Sigmoid colon (tissue), 7 donors: ENCODE data around the gene KLHL35. TPM values are rescaled to one million over a fixed set of nuclear protein-coding genes. Genes with fewer than 3 reads are reported as not detected.

ENCODE experiments used
- DNase-seq: peaks from one replicate; pipeline ENCODE4 v3.0.0-alpha.2; 2019
- H3K27ac ChIP-seq, 4 donors: fragments of 200-600 bp; sonication (generic); one replicate each; pipeline ENCODE4 v1.5.1; 2016 to 2019; ENCODE audit warnings: mild to moderate bottlenecking in 1 of 4
- H3K27me3 ChIP-seq, 3 donors: fragments of 200-600 bp; sonication (generic); one replicate each; pipeline ENCODE4 v1.5.1; 2019; ENCODE audit warnings: mild to moderate bottlenecking in 1 of 3
- H3K36me3 ChIP-seq, 4 donors: fragments of 200-600 bp; sonication (generic); one replicate each; pipeline ENCODE4 v1.5.1; 2016 to 2019
- H3K4me1 ChIP-seq, 4 donors: fragments of 200-600 bp; sonication (generic); one replicate each; pipeline ENCODE4 v1.5.1; 2017 to 2019
- H3K4me3 ChIP-seq, 4 donors: fragments of 200-600 bp; sonication (generic); one replicate each; pipeline ENCODE4 v1.5.1; 2017 to 2019; ENCODE audit warnings: mild to moderate bottlenecking in 2 of 4, moderate library complexity in 1 of 4
- H3K9me3 ChIP-seq, 4 donors: fragments of 200-600 bp in 3 of 4; sonication (generic) in 3 of 4; one replicate each; pipeline versions ENCODE4 v1.5.1 to v1.6.1; 2013 to 2019
- EP300 ChIP-seq, 4 donors: sonication (generic); formaldehyde crosslinking; IDR thresholded peaks; one replicate each; pipeline ENCODE4 v1.6.1; 2017; ENCODE audit warnings: antibody characterized with exemption in 4 of 4
- POLR2A ChIP-seq, 2 donors: fragments of 450-650 bp; IDR thresholded peaks; one replicate each; pipeline ENCODE4 v1.6.1; 2016; ENCODE audit warnings: antibody characterized with exemption in 2 of 2, mild to moderate bottlenecking in 2 of 2, moderate library complexity in 2 of 2
- POLR2AphosphoS5 ChIP-seq, 4 donors: sonication (generic); formaldehyde crosslinking; IDR thresholded peaks; one replicate each; pipeline ENCODE4 v1.6.1; 2017; ENCODE audit warnings: antibody characterized with exemption in 4 of 4
- WGBS, 2 donors: extraction: QIAGEN DNeasy Blood & Tissue Kit; methylation state at CpG; one replicate each; pipeline ENCODE4 v1.1.7; 2013; 5-methylcytosine and 5-hydroxymethylcytosine counted together
- intact Hi-C: fragments of 100-400 bp; cut with DNase I; formaldehyde crosslinking; loops from one replicate; pipeline ENCODE4 v1.15.1; 2023
- polyA plus RNA-seq, 3 donors: library from polyadenylated mRNA; stranded (reverse); fragments of 200-250 nt; gene quantifications; one replicate each; pipeline ENCODE4 v1.2.3, GENCODE V29; 2013
- small RNA-seq, 3 donors: library from RNA; depleted of rRNA; stranded (forward); fragments of <200 nt; gene quantifications; one replicate each; pipeline ENCODE3, GENCODE V24; 2016
- total RNA-seq, 4 donors: library from RNA; depleted of rRNA; stranded (reverse); fragments of >200 nt; gene quantifications; one replicate each; pipeline ENCODE4 v1.1.0, GENCODE V29; 2016
- TF ChIP-seq, protein P1 (sequence below), 4 experiments: fragments of 450-650 bp in 3 of 4; fragments of 200-600 bp in 1 of 4; IDR thresholded peaks; one replicate each; pipeline ENCODE4 v1.5.1; 2016 to 2019; ENCODE audit warnings: antibody characterized with exemption in 4 of 4, mild to moderate bottlenecking in 3 of 4, moderate library complexity in 2 of 4
- donor health status: healthy with polysubstance abuse.
- donor health status: Bipolar disorder and iron deficiency.
- donor health status: healthy.

KLHL35 gene
- total and polyA plus RNA-seq, 7 donors, result 0.41 to 1.1 (median 0.81) TPM; not detected in 4

GRCh38 chr11:75375626-75376025 is 57.4 kb downstream of the KLHL35 start:
- WGBS, 2 donors, result 72 to 87% methylated on average over 8 of the region's 8 CpGs
- DNase-seq, result no peak
- no peaks in the 10 kb centered on the region for H3K27me3 ChIP-seq
- TF ChIP-seq, protein P1, sequence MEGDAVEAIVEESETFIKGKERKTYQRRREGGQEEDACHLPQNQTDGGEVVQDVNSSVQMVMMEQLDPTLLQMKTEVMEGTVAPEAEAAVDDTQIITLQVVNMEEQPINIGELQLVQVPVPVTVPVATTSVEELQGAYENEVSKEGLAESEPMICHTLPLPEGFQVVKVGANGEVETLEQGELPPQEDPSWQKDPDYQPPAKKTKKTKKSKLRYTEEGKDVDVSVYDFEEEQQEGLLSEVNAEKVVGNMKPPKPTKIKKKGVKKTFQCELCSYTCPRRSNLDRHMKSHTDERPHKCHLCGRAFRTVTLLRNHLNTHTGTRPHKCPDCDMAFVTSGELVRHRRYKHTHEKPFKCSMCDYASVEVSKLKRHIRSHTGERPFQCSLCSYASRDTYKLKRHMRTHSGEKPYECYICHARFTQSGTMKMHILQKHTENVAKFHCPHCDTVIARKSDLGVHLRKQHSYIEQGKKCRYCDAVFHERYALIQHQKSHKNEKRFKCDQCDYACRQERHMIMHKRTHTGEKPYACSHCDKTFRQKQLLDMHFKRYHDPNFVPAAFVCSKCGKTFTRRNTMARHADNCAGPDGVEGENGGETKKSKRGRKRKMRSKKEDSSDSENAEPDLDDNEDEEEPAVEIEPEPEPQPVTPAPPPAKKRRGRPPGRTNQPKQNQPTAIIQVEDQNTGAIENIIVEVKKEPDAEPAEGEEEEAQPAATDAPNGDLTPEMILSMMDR (IDR thresholded peaks at IDR 0.05), result no peak
- TF ChIP-seq POLR2A (IDR thresholded peaks at IDR 0.05), result no peak
- no peaks in the 10 kb centered on the region for H3K36me3 ChIP-seq
- H3K4me3 ChIP-seq, result no peak overlapping the region
- no peak overlapping the region for H3K27ac ChIP-seq
- H3K4me1 ChIP-seq, result no peaks in the 10 kb centered on the region
- intact Hi-C loops, result no loop called here
- no peaks in the 10 kb centered on the region for H3K9me3 ChIP-seq

- Histone ChIP-seq H3K4me3 (no peak overlapping the region), H3K36me3 (no peaks in the 10 kb centered on the region), H3K27ac (no peak overlapping the region), H3K9me3 (no peaks in the 10 kb centered on the region), H3K27me3 (no peaks in the 10 kb centered on the region), H3K4me1 (no peaks in the 10 kb centered on the region)
- 89 to 95% methylated on average over 4 of the region's 4 CpGs for whole genome bisulfite sequencing, 2 donors
- intact Hi-C loops, result no loop called here
- DNase-seq, result no peak
- no peak for TF ChIP-seq EP300 (IDR thresholded peaks at IDR 0.05)
- TF ChIP-seq, protein P1 (IDR thresholded peaks at IDR 0.05), result no peak
- no peak for TF ChIP-seq POLR2AphosphoS5 (IDR thresholded peaks at IDR 0.05)
- no peak for TF ChIP-seq POLR2A (IDR thresholded peaks at IDR 0.05)
Observed at GRCh38 chr11:75374646-75375045, 58.4 kb downstream of the KLHL35 start.

DNA sequence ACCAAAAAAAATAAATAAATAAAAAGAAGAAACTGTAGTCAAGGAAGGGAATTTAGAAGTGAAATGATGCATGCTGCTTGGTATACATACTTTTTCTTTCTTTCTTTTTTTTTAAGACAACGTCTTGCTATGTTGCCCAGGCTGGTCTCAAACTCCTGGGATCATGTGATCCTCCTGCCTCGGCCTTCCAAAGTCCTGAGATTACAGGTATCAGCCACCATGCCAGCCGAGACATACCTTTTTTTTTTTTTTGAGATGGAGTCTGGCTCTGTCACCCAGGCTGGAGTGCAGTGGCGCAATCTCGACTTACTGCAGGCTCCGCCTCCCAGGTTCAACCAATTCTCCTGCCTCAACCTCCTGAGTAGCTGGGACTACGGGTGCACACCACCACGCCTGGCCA is 59.8 kb downstream of the KLHL35 start:
- no peak for TF ChIP-seq EP300 (IDR thresholded peaks at IDR 0.05)
- TF ChIP-seq, protein P1 (IDR thresholded peaks at IDR 0.05), result no peak
- TF ChIP-seq POLR2AphosphoS5 (IDR thresholded peaks at IDR 0.05), result no peak
- TF ChIP-seq POLR2A (IDR thresholded peaks at IDR 0.05), result no peak
- Histone ChIP-seq H3K4me1 (no peaks in the 10 kb centered on the region), H3K4me3 (no peak overlapping the region), H3K27ac (peak overlapping the region in 1 of 4 donors; percentile 71), H3K9me3 (peaks cover 0 to 2% (median 0%) of the 10 kb centered on the region in 4 donors), H3K27me3 (no peaks in the 10 kb centered on the region), H3K36me3 (no peaks in the 10 kb centered on the region)
- intact Hi-C loops, result no loop called here
- DNase-seq, result no peak
- WGBS, 2 donors, result 84 to 90% methylated on average over 8 of the region's 8 CpGs

Small RNA genes lying within 50 kb of the gene (small RNA-seq; reads per million reads assigned to genes)
- gene SNORD15A (0 reads per million in 3 donors), gene SNORD15B (33.8 to 137 (median 88.4) reads per million in 3 donors)

Other genes starting within 250 kb of the KLHL35 start
- gene TPBGL, start 192.4 kb downstream of the KLHL35 start, total RNA-seq, result under 1 TPM in 3 of 4 donors, not detected in 1; 0.33 to 0.68 (median 0.36) TPM
- under 1 TPM in 1 of 3 donors, not detected in 2; 0.28 TPM for gene TPBGL, start 192.4 kb downstream of the KLHL35 start, polyA plus RNA-seq
- gene ARRB1, start 81.5 kb downstream of the KLHL35 start, total RNA-seq, result 10 to 100 TPM; 38.5 to 96.7 (median 55.2) TPM
- 10 to 100 TPM; 24.0 to 45.6 (median 32.4) TPM for gene ARRB1, start 81.5 kb downstream of the KLHL35 start, polyA plus RNA-seq
- 1,000 to 10,000 TPM in 3 of 4 donors, 100 to 1,000 TPM in 1; 967 to 2,377 (median 1,713) TPM for gene RPS3, start 33.7 kb downstream of the KLHL35 start, total RNA-seq
- gene RPS3, start 33.7 kb downstream of the KLHL35 start, polyA plus RNA-seq, result 1,000 to 10,000 TPM; 2,814 to 4,083 (median 3,267) TPM
- 1 to 10 TPM; 4.3 to 7.5 (median 5.8) TPM for gene GDPD5, start 92.7 kb upstream of the KLHL35 start, total RNA-seq
- 1 to 10 TPM in 2 of 3 donors, not detected in 1; 2.4 to 8.1 TPM for gene GDPD5, start 92.7 kb upstream of the KLHL35 start, polyA plus RNA-seq
- gene SERPINH1, start 129.1 kb upstream of the KLHL35 start, total RNA-seq, result 100 to 1,000 TPM; 151 to 201 (median 172) TPM
- gene SERPINH1, start 129.1 kb upstream of the KLHL35 start, polyA plus RNA-seq, result 10 to 100 TPM; 12.0 to 57.1 (median 17.6) TPM
- gene MAP6, start 235.8 kb upstream of the KLHL35 start, total RNA-seq, result 10 to 100 TPM in 3 of 4 donors, 1 to 10 TPM in 1; 6.7 to 24.9 (median 16.6) TPM
- 1 to 10 TPM in 1 of 3 donors, under 1 TPM in 1, not detected in 1; 0.60 to 2.0 TPM for gene MAP6, start 235.8 kb upstream of the KLHL35 start, polyA plus RNA-seq